ENCODE results near the gene S100A4. TPM values are rescaled to one million over a fixed set of nuclear protein-coding genes. Genes with fewer than 3 reads are reported as not detected.
A peak's percentile ranks its signal among the peaks of the same experiment; 100 is the strongest.

S100A4 gene
- total RNA-seq, 1 donor: 63.0 TPM

DNA sequence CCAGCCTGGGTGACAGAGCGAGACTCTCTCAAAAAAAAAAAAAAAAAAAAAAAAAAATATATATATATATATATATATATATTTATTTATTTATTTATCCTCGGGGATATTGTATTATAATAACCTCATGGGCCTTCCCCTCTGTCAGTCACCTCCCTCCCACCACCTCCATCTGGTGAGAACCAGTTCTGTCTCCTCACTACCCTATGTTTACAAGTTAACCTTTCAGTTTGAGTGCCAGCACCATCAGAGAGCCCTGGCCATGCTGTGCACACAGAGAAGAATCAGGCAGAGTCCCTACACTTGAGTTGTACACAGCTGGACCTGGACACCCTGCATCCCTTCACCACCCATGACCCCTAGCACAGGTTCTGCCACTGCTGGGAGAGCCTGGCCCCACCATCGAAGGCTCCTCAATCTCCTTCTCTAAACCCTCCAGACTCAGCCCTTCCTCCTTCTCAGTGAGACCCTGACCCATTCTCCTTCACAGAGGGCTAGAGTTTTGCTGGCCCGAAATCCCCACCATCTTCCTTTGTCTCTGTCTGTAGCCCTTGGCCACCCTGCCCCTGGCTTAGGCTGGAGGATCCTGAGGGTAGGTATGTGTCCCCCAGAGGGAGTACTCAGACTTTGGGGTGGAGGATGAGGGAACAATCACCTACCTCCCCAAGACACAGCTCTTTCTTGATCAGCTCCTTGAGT, 6.1 kb downstream of the S100A4 start:
- TF ChIP-seq CTCF (IDR thresholded peaks at IDR 0.05; ENCODE audit: extremely low read depth, low read depth, low read length): no peak
- Histone ChIP-seq H3K36me3 (ENCODE audit: insufficient read depth, low read length) (peaks cover 4% of the 10 kb centered on the region), H4K20me1 (ENCODE audit: insufficient read depth, low read length) (peaks cover 7% of the 10 kb centered on the region), H3K4me2 (ENCODE audit: insufficient read depth, low read length) (no peak overlapping the region), H3K4me3 (ENCODE audit: insufficient read depth, low read length) (no peak overlapping the region), H2AFZ (ENCODE audit: low read length) (no peak overlapping the region), H3K4me1 (ENCODE audit: insufficient read depth, low read length) (peaks cover 38% of the 10 kb centered on the region), H3K9me3 (ENCODE audit: low read depth, low read length) (no peaks in the 10 kb centered on the region), H3K27ac (ENCODE audit: low read depth, low read length) (no peak overlapping the region), H3K79me2 (ENCODE audit: insufficient read depth, low read length) (peaks cover 12% of the 10 kb centered on the region), H3K27me3 (ENCODE audit: insufficient read depth, low read length) (no peaks in the 10 kb centered on the region)
- DNase-seq (ENCODE audit: insufficient read length, low spot score, missing footprints): no peak

GRCh38 chr1:153538315-153538821, 7.2 kb downstream of the S100A4 start:
- no peak for TF ChIP-seq CTCF (IDR thresholded peaks at IDR 0.05; ENCODE audit: extremely low read depth, low read depth, low read length)
- Histone ChIP-seq H3K9me3 (ENCODE audit: low read depth, low read length) (no peaks in the 10 kb centered on the region), H3K79me2 (ENCODE audit: insufficient read depth, low read length) (peaks cover 19% of the 10 kb centered on the region), H3K27ac (ENCODE audit: low read depth, low read length) (no peak overlapping the region), H4K20me1 (ENCODE audit: insufficient read depth, low read length) (peaks cover 8% of the 10 kb centered on the region), H3K4me1 (ENCODE audit: insufficient read depth, low read length) (peaks cover 37% of the 10 kb centered on the region), H3K4me2 (ENCODE audit: insufficient read depth, low read length) (no peak overlapping the region), H3K36me3 (ENCODE audit: insufficient read depth, low read length) (peaks cover 4% of the 10 kb centered on the region), H3K4me3 (ENCODE audit: insufficient read depth, low read length) (no peak overlapping the region), H2AFZ (ENCODE audit: low read length) (no peak overlapping the region), H3K27me3 (ENCODE audit: insufficient read depth, low read length) (no peaks in the 10 kb centered on the region)
- no peak for DNase-seq (ENCODE audit: insufficient read length, low spot score, missing footprints)

DNA sequence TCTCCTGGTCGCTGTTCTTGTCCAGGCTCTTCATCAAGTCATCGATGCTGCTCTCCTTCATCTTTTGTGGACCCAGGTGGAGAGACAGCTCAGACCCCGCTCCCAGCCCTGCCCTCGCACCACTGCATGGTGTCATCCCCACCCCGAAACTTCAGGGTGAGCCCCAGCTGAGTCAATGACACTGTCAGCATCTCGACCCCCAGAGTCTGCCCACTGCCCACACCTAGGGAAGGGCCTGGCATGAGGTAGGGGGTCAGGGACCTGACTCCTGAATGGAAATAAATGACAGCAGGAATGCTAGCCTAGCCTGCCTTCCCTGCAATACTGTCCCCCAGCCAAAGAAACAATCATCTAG, 8.3 kb downstream of the S100A4 start:
- H3K27me3 ChIP-seq (ENCODE audit: insufficient read depth, low read length): no peaks in the 10 kb centered on the region
- no peak for DNase-seq (ENCODE audit: insufficient read length, low spot score, missing footprints)
- H3K36me3 ChIP-seq (ENCODE audit: insufficient read depth, low read length): peaks cover 4% of the 10 kb centered on the region
- no peak for TF ChIP-seq CTCF (IDR thresholded peaks at IDR 0.05; ENCODE audit: extremely low read depth, low read depth, low read length)
- H3K27ac ChIP-seq (ENCODE audit: low read depth, low read length): no peak overlapping the region
- peaks cover 8% of the 10 kb centered on the region for H4K20me1 ChIP-seq (ENCODE audit: insufficient read depth, low read length)
- no peaks in the 10 kb centered on the region for H3K9me3 ChIP-seq (ENCODE audit: low read depth, low read length)
- peaks cover 19% of the 10 kb centered on the region for H3K79me2 ChIP-seq (ENCODE audit: insufficient read depth, low read length)
- H2AFZ ChIP-seq (ENCODE audit: low read length): no peak overlapping the region
- H3K4me3 ChIP-seq (ENCODE audit: insufficient read depth, low read length): no peak overlapping the region
- peaks cover 39% of the 10 kb centered on the region for H3K4me1 ChIP-seq (ENCODE audit: insufficient read depth, low read length)
- H3K4me2 ChIP-seq (ENCODE audit: insufficient read depth, low read length): no peak overlapping the region

DNA sequence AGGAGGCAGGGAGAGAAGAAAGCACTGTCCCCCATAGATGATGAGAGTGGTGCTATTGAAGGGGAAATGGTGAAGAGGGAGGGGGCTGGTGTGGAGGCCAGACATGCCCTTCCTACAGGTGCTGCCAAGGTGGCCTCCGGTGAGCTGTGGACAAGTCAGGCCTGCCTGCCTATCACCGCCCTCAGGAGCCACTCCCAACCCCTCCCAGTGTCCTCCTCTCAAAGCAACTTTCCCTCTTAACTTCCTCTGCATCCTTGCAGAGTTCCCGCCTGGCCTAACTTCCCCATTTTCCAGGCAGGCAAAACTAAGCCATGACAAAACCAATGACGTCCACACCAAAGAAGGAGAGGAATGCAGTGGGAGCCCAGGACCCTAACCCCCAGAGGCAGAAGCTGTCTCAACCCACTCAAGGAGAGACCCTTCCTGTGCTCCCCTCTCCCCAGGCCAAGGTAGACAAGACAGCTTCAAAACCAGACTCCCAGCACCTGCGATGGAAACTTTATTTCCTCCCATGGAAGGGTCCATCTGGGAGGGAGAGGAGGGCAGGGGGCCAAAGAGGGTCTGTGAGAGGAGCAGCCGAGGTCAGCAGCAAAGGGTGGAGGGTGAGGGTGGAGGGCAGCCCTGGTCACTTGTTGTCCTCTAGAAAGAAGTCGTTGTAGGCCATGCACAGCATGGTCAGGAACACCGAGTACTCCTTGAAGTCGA, 8.8 kb downstream of the S100A4 start:
- DNase-seq (ENCODE audit: insufficient read length, low spot score, missing footprints): no peak
- H3K79me2 ChIP-seq (ENCODE audit: insufficient read depth, low read length): peaks cover 19% of the 10 kb centered on the region
- peaks cover 39% of the 10 kb centered on the region for H3K4me1 ChIP-seq (ENCODE audit: insufficient read depth, low read length)
- H3K9me3 ChIP-seq (ENCODE audit: low read depth, low read length): no peaks in the 10 kb centered on the region
- peak overlapping the region; percentile 72 for H3K27ac ChIP-seq (ENCODE audit: low read depth, low read length)
- H2AFZ ChIP-seq (ENCODE audit: low read length): peak overlapping the region; percentile 93
- TF ChIP-seq CTCF (IDR thresholded peaks at IDR 0.05; ENCODE audit: extremely low read depth, low read depth, low read length): no peak
- peak overlapping the region; percentile 92 for H3K4me2 ChIP-seq (ENCODE audit: insufficient read depth, low read length)
- H4K20me1 ChIP-seq (ENCODE audit: insufficient read depth, low read length): peaks cover 8% of the 10 kb centered on the region
- H3K27me3 ChIP-seq (ENCODE audit: insufficient read depth, low read length): no peaks in the 10 kb centered on the region
- peak overlapping the region; percentile 85 for H3K4me3 ChIP-seq (ENCODE audit: insufficient read depth, low read length)
- H3K36me3 ChIP-seq (ENCODE audit: insufficient read depth, low read length): peaks cover 4% of the 10 kb centered on the region
